ENCODE results near the gene KRTAP19-2. TPM values are rescaled to one million over a fixed set of nuclear protein-coding genes. Genes with fewer than 3 reads are reported as not detected.

KRTAP19-2 gene
- total RNA-seq, 1 experiment from 2014 or later = not detected

DNA sequence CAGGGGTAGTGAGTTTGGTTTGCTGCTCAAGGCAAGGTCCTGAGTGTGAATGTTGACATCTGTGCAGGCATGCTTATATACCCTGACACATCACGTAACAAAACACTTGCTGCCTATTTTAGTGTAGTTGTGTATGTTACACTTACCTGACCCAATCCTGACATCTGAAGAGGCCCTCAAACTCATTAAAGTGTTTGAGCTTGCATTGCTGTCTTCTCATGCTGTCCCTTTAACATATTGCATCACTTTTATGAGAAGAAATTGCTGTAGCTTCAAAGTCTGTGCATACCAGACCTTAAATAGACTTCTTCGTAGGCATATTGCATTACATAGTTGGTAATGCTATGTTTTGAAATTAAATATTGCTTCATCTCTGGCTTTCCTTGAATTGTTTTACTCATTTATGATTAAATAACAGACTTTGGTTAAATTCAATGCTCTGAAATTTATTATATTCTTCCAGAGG, 4.8 kb upstream of the KRTAP19-2 start, which contains the start of gene KRTAP19-3:
TSS of gene KRTAP19-3 (minus strand) at position 51 of the 466 bp plus-strand sequence. CDS start 56 bp downstream, outside the sequence.
- ATAC-seq = no peak
- Histone ChIP-seq H3K36me3 (ENCODE audit: control insufficient read depth, insufficient read depth, low read length) (no peaks in the 10 kb centered on the region), H3K9me3 (ENCODE audit: control insufficient read depth, insufficient read depth, low read depth, low read length) (no peaks in the 10 kb centered on the region), H3K4me3 (ENCODE audit: low read depth in 2 of 2, low read length in 2 of 2) (no peak within 1 kb of the TSS), H3K4me1 (ENCODE audit: control insufficient read depth, insufficient read depth, low read length) (no peaks in the 10 kb centered on the region), H3K27ac (ENCODE audit: low read length) (no peak within 1 kb of the TSS), H3K27me3 (ENCODE audit: control insufficient read depth, insufficient read depth, low read length) (no peaks in the 10 kb centered on the region)
- intact Hi-C loops (cut with micrococcal nuclease; ENCODE audit: unreplicated experiment) = no loop called here
- POLR2A ChIA-PET = no interaction called here
- BruUV-seq (replicated peaks) = no TSS peak
- CTCF ChIA-PET = no interaction called here
- no peak for DNase-seq (ENCODE audit: low read depth, low spot score)
- TF ChIP-seq POLR2AphosphoS5 (IDR thresholded peaks at IDR 0.05; ENCODE audit: low read depth, low read length) (no peak), SIN3A (IDR thresholded peaks at IDR 0.05; ENCODE audit: borderline replicate concordance, insufficient read depth, low read depth, low read length) (no peak), TCF7L2 (IDR thresholded peaks at IDR 0.05; ENCODE audit: low read depth, low read length) (no peak)
- TF ChIP-seq, protein P1, sequence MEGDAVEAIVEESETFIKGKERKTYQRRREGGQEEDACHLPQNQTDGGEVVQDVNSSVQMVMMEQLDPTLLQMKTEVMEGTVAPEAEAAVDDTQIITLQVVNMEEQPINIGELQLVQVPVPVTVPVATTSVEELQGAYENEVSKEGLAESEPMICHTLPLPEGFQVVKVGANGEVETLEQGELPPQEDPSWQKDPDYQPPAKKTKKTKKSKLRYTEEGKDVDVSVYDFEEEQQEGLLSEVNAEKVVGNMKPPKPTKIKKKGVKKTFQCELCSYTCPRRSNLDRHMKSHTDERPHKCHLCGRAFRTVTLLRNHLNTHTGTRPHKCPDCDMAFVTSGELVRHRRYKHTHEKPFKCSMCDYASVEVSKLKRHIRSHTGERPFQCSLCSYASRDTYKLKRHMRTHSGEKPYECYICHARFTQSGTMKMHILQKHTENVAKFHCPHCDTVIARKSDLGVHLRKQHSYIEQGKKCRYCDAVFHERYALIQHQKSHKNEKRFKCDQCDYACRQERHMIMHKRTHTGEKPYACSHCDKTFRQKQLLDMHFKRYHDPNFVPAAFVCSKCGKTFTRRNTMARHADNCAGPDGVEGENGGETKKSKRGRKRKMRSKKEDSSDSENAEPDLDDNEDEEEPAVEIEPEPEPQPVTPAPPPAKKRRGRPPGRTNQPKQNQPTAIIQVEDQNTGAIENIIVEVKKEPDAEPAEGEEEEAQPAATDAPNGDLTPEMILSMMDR (IDR thresholded peaks at IDR 0.05) = no peak
- TF ChIP-seq, protein P2, sequence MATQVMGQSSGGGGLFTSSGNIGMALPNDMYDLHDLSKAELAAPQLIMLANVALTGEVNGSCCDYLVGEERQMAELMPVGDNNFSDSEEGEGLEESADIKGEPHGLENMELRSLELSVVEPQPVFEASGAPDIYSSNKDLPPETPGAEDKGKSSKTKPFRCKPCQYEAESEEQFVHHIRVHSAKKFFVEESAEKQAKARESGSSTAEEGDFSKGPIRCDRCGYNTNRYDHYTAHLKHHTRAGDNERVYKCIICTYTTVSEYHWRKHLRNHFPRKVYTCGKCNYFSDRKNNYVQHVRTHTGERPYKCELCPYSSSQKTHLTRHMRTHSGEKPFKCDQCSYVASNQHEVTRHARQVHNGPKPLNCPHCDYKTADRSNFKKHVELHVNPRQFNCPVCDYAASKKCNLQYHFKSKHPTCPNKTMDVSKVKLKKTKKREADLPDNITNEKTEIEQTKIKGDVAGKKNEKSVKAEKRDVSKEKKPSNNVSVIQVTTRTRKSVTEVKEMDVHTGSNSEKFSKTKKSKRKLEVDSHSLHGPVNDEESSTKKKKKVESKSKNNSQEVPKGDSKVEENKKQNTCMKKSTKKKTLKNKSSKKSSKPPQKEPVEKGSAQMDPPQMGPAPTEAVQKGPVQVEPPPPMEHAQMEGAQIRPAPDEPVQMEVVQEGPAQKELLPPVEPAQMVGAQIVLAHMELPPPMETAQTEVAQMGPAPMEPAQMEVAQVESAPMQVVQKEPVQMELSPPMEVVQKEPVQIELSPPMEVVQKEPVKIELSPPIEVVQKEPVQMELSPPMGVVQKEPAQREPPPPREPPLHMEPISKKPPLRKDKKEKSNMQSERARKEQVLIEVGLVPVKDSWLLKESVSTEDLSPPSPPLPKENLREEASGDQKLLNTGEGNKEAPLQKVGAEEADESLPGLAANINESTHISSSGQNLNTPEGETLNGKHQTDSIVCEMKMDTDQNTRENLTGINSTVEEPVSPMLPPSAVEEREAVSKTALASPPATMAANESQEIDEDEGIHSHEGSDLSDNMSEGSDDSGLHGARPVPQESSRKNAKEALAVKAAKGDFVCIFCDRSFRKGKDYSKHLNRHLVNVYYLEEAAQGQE (IDR thresholded peaks at IDR 0.05; ENCODE audit: insufficient read depth in 1 of 2, low read depth in 2 of 2, low read length in 1 of 2) = no peak
- in situ Hi-C loops (cut with HindIII; ENCODE audit: low pct_unique_long_range_greater_than_20kb, low sequenced_read_pairs) = no loop called here

DNA sequence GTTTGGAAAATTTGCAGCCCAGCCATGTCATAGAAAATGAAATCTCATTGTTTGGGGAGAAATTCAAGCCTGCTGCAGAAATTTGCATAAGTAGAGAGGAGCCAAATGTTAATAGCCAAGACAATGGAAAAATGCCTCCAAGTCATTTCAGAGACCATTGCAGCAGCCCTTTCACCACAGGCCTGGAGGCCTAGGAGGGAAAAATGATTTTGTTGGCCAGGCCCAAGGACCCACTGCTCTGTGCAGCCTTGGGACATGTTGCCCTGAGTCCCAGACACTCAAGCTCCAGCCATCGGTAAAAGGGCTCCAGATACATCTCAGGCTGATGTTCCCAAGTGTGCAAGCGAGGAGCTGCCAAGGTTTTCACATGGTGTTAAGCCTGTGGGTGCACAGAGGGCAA, 1.1 kb downstream of the KRTAP19-2 start:
- H3K4me1 ChIP-seq (ENCODE audit: control insufficient read depth, insufficient read depth, low read length) = no peaks in the 10 kb centered on the region
- ATAC-seq (no peak), DNase-seq (ENCODE audit: low read depth, low spot score) (no peak)
- H3K9me3 ChIP-seq (ENCODE audit: control insufficient read depth, insufficient read depth, low read depth, low read length) = no peaks in the 10 kb centered on the region
- no peaks in the 10 kb centered on the region for H3K27me3 ChIP-seq (ENCODE audit: control insufficient read depth, insufficient read depth, low read length)
- TF ChIP-seq SIN3A (IDR thresholded peaks at IDR 0.05; ENCODE audit: borderline replicate concordance, insufficient read depth, low read depth, low read length) = no peak
- no peak for TF ChIP-seq TCF7L2 (IDR thresholded peaks at IDR 0.05; ENCODE audit: low read depth, low read length)
- in situ Hi-C loops (cut with HindIII; ENCODE audit: low pct_unique_long_range_greater_than_20kb, low sequenced_read_pairs) (no loop called here), intact Hi-C loops (cut with micrococcal nuclease; ENCODE audit: unreplicated experiment) (no loop called here)
- ChIA-PET CTCF (no interaction called here), POLR2A (no interaction called here)
- H3K36me3 ChIP-seq (ENCODE audit: control insufficient read depth, insufficient read depth, low read length) = no peaks in the 10 kb centered on the region
- H3K27ac ChIP-seq (ENCODE audit: low read length) = no peak overlapping the region
- H3K4me3 ChIP-seq (ENCODE audit: low read depth in 2 of 2, low read length in 2 of 2) = no peak overlapping the region
- no TSS peak for BruUV-seq (replicated peaks)

DNA sequence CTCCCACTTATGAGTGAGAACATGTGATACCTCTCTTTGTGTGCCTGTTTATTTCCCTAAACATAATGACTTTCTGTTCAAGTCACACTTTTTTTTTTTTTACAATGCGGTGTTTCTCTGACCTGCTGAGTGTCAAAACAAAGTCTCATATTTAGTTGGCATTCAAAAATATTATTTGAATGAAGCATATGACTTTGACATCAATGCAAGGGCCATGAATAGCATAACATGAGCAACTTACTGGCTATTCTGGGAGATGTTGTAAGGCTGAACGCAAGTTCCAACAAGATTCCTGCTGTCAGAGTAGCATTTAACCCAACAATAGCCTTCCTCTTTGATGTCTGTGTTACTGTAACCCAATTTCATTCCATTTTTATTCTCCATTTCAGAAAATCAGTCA, 5.1 kb downstream of the KRTAP19-2 start:
- no TSS peak for BruUV-seq (replicated peaks)

More for the DNA sequence above, 5.1 kb downstream of the KRTAP19-2 start:
- ChIA-PET CTCF (no interaction called here), POLR2A (no interaction called here)
- H3K4me1 ChIP-seq (ENCODE audit: control insufficient read depth, insufficient read depth, low read length) = no peaks in the 10 kb centered on the region
- DNase-seq (ENCODE audit: low read depth, low spot score) (no peak), ATAC-seq (no peak)
- H3K4me3 ChIP-seq (ENCODE audit: low read depth in 2 of 2, low read length in 2 of 2) = no peak overlapping the region
- no peaks in the 10 kb centered on the region for H3K36me3 ChIP-seq (ENCODE audit: control insufficient read depth, insufficient read depth, low read length)
- H3K9me3 ChIP-seq (ENCODE audit: control insufficient read depth, insufficient read depth, low read depth, low read length) = no peaks in the 10 kb centered on the region
- H3K27me3 ChIP-seq (ENCODE audit: control insufficient read depth, insufficient read depth, low read length) = no peaks in the 10 kb centered on the region
- in situ Hi-C loops (cut with HindIII; ENCODE audit: low pct_unique_long_range_greater_than_20kb, low sequenced_read_pairs) = no loop called here
- H3K27ac ChIP-seq (ENCODE audit: low read length) = no peak overlapping the region
- intact Hi-C loops (cut with micrococcal nuclease; ENCODE audit: unreplicated experiment) = no loop called here
- no peak for TF ChIP-seq POLR2AphosphoS5 (IDR thresholded peaks at IDR 0.05; ENCODE audit: low read depth, low read length)
